GM23338 (cell line): ENCODE measurements around the gene SCP2. TPM values are rescaled to one million over a fixed set of nuclear protein-coding genes. Genes with fewer than 3 reads are reported as not detected.

Experiments used
- ATAC-seq: fragments of 200-7000 bp; cut with Tn5 transposase; 3 replicates; pipeline ENCODE4 v1.9.1; 2020
- DNase-seq: peaks from one replicate; pipeline ENCODE4 v3.0.0-alpha.2; 2015; ENCODE audit warnings: low spot score
- H2AFZ ChIP-seq: fragments of 200-600 bp; sonication (generic); 2 replicates; pipeline ENCODE4 v1.8.0; 2016; ENCODE audit warnings: antibody characterized with exemption, mild to moderate bottlenecking, moderate library complexity
- H3F3A ChIP-seq: fragments of 200-600 bp; sonication (generic); replicated peaks from 2 replicates; pipeline ENCODE4 v1.8.0; 2017; ENCODE audit warnings: antibody characterized with exemption, mixed run types, low read depth
- H3K27ac ChIP-seq: fragments of 200-600 bp; sonication (generic); 2 replicates; pipeline ENCODE4 v1.6.1; 2016; ENCODE audit warnings: low read depth
- H3K27me3 ChIP-seq: fragments of 200-600 bp; sonication (generic); 2 replicates; pipeline ENCODE4 v1.8.0; 2016; ENCODE audit warnings: mild to moderate bottlenecking, mixed run types, moderate library complexity; ENCODE audit not compliant: insufficient read depth
- H3K36me3 ChIP-seq: fragments of 200-600 bp; sonication (generic); 2 replicates; pipeline ENCODE4 v1.8.0; 2016; ENCODE audit warnings: mild to moderate bottlenecking; ENCODE audit not compliant: insufficient read depth
- H3K4me1 ChIP-seq: fragments of 200-600 bp; sonication (generic); 2 replicates; pipeline ENCODE4 v1.8.0; 2016; ENCODE audit warnings: mild to moderate bottlenecking, moderate library complexity; ENCODE audit not compliant: insufficient read depth
- H3K4me2 ChIP-seq: fragments of 200-600 bp; sonication (generic); 2 replicates; pipeline ENCODE4 v1.7.1; 2017; ENCODE audit warnings: mixed run types
- H3K4me3 ChIP-seq: fragments of 200-600 bp; sonication (generic); 2 replicates; pipeline ENCODE4 v1.6.1; 2016; ENCODE audit warnings: mixed run types
- H3K79me2 ChIP-seq: fragments of 200-600 bp; sonication (generic); replicated peaks from 2 replicates; pipeline ENCODE4 v1.8.0; 2017; ENCODE audit warnings: mild to moderate bottlenecking; ENCODE audit not compliant: insufficient read depth
- H3K9me2 ChIP-seq: fragments of 200-600 bp; sonication (generic); 2 replicates; pipeline ENCODE4 v1.8.0; 2017; ENCODE audit not compliant: insufficient read depth
- H4K20me1 ChIP-seq: fragments of 200-600 bp; sonication (generic); replicated peaks from 2 replicates; pipeline ENCODE4 v1.8.0; 2017; ENCODE audit warnings: mild to moderate bottlenecking; ENCODE audit not compliant: insufficient read depth
- H3K27ac Mint-ChIP-seq: 2 replicates; pipeline ENCODE4 v1.8.0; 2020; ENCODE audit warnings: inconsistent platforms, mild to moderate bottlenecking, moderate library complexity, mixed read lengths
- H3K27me3 Mint-ChIP-seq: 3 replicates; pipeline ENCODE4 v1.8.0; 2022; ENCODE audit warnings: low read depth, mild to moderate bottlenecking, moderate library complexity, mixed read lengths, inconsistent platforms; ENCODE audit not compliant: insufficient read depth, poor library complexity
- H3K36me3 Mint-ChIP-seq: 3 replicates; pipeline ENCODE4 v1.8.0; 2021; ENCODE audit warnings: low read depth, mild to moderate bottlenecking, inconsistent platforms, moderate library complexity, mixed read lengths
- H3K4me1 Mint-ChIP-seq: 3 replicates; pipeline ENCODE4 v1.8.0; 2020; ENCODE audit warnings: mild to moderate bottlenecking, inconsistent platforms, mixed read lengths
- H3K4me3 Mint-ChIP-seq: 3 replicates; pipeline ENCODE4 v1.8.0; 2021; ENCODE audit warnings: moderate library complexity, mild to moderate bottlenecking, inconsistent platforms, mixed read lengths
- H3K9me3 Mint-ChIP-seq: 3 replicates; pipeline ENCODE4 v1.8.0; 2020; ENCODE audit warnings: moderate library complexity, mild to moderate bottlenecking, inconsistent platforms, mixed read lengths
- CREB1 ChIP-seq: fragments of 250-450 bp; sonication (Bioruptor Pico); IDR thresholded peaks from 2 replicates; pipeline ENCODE4 v1.5.0; 2020; ENCODE audit warnings: low read depth, mild to moderate bottlenecking, moderate library complexity
- EZH2 ChIP-seq: fragments of 200-600 bp; sonication (generic); IDR thresholded peaks from one replicate; pipeline ENCODE4 v1.8.0; 2017; ENCODE audit warnings: antibody characterized with exemption, mild to moderate bottlenecking, low read depth; ENCODE audit not compliant: unreplicated experiment
- EZH2phosphoT487 ChIP-seq: fragments of 200-600 bp; sonication (generic); IDR thresholded peaks from one replicate; pipeline ENCODE4 v1.8.1; 2018; ENCODE audit warnings: antibody characterized with exemption; ENCODE audit not compliant: unreplicated experiment
- JUNB ChIP-seq: IDR thresholded peaks from one replicate; pipeline ENCODE4 v1.6.1; 2016; ENCODE audit warnings: antibody characterized with exemption; ENCODE audit not compliant: unreplicated experiment
- NANOG ChIP-seq: IDR thresholded peaks from 2 replicates; pipeline ENCODE4 v1.6.1; 2016; ENCODE audit warnings: antibody characterized with exemption, borderline replicate concordance
- REST ChIP-seq: IDR thresholded peaks from one replicate; pipeline ENCODE4 v1.6.1; 2018; ENCODE audit warnings: antibody characterized with exemption; ENCODE audit not compliant: unreplicated experiment
- STAT1 ChIP-seq: IDR thresholded peaks from one replicate; pipeline ENCODE4 v1.6.1; 2016; ENCODE audit warnings: antibody characterized with exemption; ENCODE audit not compliant: unreplicated experiment
- ZNF114 ChIP-seq: fragments of 250-450 bp; sonication (Bioruptor Pico); IDR thresholded peaks from 2 replicates; pipeline ENCODE4 v1.5.0; 2020; ENCODE audit warnings: mild to moderate bottlenecking, moderate library complexity
- ZNF331 ChIP-seq: fragments of 250-450 bp; sonication (Bioruptor Pico); IDR thresholded peaks from 2 replicates; pipeline ENCODE4 v1.5.0; 2020; ENCODE audit warnings: low read depth, mild to moderate bottlenecking, moderate library complexity
- polyA plus RNA-seq: library from polyadenylated mRNA; unstranded; fragments of >200 nt; fragmentation: Nextera tagmentation; extraction: Ambion mirVana; gene quantifications from 2 replicates; pipeline ENCODE4 v1.2.1, GENCODE V29; 2016
- total RNA-seq: library from RNA; depleted of rRNA; stranded (reverse); fragments of >200 nt; shearing (Covaris generic); gene quantifications from 2 replicates; pipeline ENCODE4 v1.2.3, GENCODE V29; 2014

The SCP2 gene
- total and polyA plus RNA-seq, 2 experiments from 2014 or later: 66.3 to 116 TPM

- Histone ChIP-seq H3K9me2 (no peaks in the 10 kb centered on the region), H3F3A (no peaks in the 10 kb centered on the region), H4K20me1 (no peaks in the 10 kb centered on the region), H3K79me2 (peaks cover 8% of the 10 kb centered on the region; the same call in 1 of the 2 replicates), H3K27me3 (no peaks in the 10 kb centered on the region), H3K36me3 (no peaks in the 10 kb centered on the region), H3K4me1 (peaks cover 8% of the 10 kb centered on the region; the same call in 1 of the 2 replicates), H3K4me3 (no peak overlapping the region), H3K4me2 (no peak overlapping the region), H3K27ac (no peak overlapping the region), H2AFZ (no peak overlapping the region)
- no peak for ATAC-seq
- TF ChIP-seq REST (no peak), JUNB (no peak), STAT1 (no peak), EZH2 (no peak), NANOG (no peak)
- H3K4me3 Mint-ChIP-seq: no peak overlapping the region
- DNase-seq: no peak
- peaks cover 8% of the 10 kb centered on the region; the same call in 2 of the 3 replicates for H3K4me1 Mint-ChIP-seq
- no peak overlapping the region for H3K27ac Mint-ChIP-seq
- no peaks in the 10 kb centered on the region for H3K36me3 Mint-ChIP-seq
- H3K27me3 Mint-ChIP-seq: no peaks in the 10 kb centered on the region
- peaks cover 8% of the 10 kb centered on the region for H3K9me3 Mint-ChIP-seq
Measured at GRCh38 chr1:53011175-53011574, 84.1 kb downstream of the SCP2 start.

GRCh38 chr1:53014791-53015507, 87.9 kb downstream of the SCP2 start:
- Histone ChIP-seq H3K4me3 (peak overlapping the region; percentile 56), H4K20me1 (no peaks in the 10 kb centered on the region), H3K9me2 (no peaks in the 10 kb centered on the region), H3F3A (no peaks in the 10 kb centered on the region), H3K27ac (no peak overlapping the region; the same call in 1 of the 2 replicates), H3K27me3 (no peaks in the 10 kb centered on the region), H3K79me2 (peaks cover 14% of the 10 kb centered on the region; the same call in 1 of the 2 replicates), H3K36me3 (no peaks in the 10 kb centered on the region), H3K4me1 (peaks cover 10% of the 10 kb centered on the region; the same call in 1 of the 2 replicates), H2AFZ (peak overlapping the region; percentile 28), H3K4me2 (peak overlapping the region; percentile 72)
- H3K4me1 Mint-ChIP-seq: peaks cover 13% of the 10 kb centered on the region; the same call in 2 of the 3 replicates
- ATAC-seq (peak; percentile 99), DNase-seq (peak; percentile 92)
- H3K36me3 Mint-ChIP-seq: no peaks in the 10 kb centered on the region
- peak overlapping the region; percentile 88 for H3K4me3 Mint-ChIP-seq
- no peaks in the 10 kb centered on the region for H3K9me3 Mint-ChIP-seq
- peaks cover 2% of the 10 kb centered on the region for H3K27me3 Mint-ChIP-seq
- peak overlapping the region; percentile 83 for H3K27ac Mint-ChIP-seq
- TF ChIP-seq STAT1 (no peak), NANOG (no peak), REST (no peak), EZH2phosphoT487 (no peak), JUNB (no peak), ZNF114 (CRISPR knock-in tag) (no peak), ZNF331 (no peak), CREB1 (no peak)
